HG02938 (cell line): ENCODE data around the gene PROX1.

Source experiments
- ATAC-seq: cut with Tn5 transposase; IDR thresholded peaks from one replicate; pipeline ENCODE4 v1.9.1; 2021; ENCODE audit warnings: mild to moderate bottlenecking, moderate library complexity; ENCODE audit not compliant: unreplicated experiment

Gene PROX1

DNA sequence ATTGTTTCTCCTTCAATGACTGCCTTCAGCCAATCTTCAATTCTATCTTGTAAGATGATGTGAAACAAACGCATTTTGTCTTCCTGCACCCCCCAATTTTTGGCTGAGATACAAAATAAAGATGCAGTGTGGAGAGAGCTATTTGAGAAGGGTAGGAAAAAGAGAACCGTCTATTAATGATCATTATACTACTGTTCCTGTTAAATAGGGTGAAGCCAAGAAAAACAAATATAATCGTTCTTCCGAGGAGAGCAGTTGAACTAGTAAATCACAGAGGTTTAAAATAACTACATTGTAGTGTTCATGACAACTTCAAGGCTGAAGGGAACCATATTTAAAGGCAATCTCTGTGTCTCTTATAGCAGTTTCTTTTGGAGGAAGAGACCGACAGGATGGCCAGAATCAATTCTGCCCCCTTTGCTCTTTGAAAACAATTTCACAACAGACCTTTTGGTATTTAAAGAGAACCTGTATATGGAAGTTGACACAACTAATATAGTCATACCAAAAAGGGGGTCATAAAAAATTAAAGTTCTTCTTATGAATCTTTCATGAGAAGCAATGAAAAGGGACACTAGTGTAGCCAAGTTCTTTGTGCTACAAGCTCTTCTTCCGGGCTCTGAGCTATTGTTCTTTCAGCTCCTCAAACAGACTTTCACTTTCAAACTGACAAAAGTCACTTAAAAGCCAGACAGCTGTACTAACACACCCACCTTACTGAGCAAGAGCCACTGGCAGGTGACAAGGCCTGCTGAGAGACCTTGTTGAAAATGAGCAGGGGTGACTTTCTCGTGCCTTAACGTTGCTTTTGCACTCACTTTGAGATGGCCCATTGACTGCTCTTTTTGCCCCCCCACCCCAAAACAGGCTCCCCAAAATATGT is 30.9 kb downstream of the PROX1 start:
- peak; percentile 79 for ATAC-seq

DNA sequence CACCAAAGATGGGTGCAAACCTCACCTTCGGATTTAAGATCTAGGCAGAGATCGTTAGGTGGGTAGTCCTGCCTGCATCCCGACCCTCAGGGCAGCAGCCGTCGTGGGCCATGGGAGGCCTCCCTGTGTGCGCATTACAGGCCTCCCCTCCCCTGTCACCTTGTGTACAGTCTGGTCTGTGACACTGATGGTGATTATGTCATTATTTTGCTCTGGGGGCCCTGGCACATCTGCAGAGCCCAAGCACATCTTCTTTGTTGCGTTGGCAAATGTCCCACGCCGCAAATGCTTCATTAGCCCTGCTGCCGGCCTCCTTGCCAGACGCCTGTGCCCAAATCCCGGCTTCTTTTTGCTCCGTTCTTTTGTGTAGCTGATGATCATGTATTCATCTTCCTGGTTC is 31.7 kb downstream of the PROX1 start:
- no peak for ATAC-seq

DNA sequence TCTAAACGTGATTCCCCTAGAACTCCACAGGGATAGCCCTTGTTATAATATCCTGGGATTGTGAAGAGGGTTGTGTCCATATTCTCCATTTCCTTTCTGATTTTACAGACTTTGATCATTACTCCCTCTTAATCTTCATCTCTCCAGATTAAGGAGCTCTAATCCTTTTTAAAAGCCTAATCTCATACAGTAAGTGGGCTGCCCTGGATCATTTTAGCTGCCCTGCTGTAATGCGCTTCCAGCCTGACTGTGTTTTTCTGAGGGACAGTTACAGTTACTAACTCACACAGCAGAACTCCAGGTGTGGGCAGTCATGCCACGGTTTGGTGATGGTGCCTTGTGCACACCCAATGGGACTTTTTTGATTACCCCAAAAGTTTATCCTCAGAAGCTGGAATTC is 33.5 kb downstream of the PROX1 start:
- ATAC-seq: no peak

DNA sequence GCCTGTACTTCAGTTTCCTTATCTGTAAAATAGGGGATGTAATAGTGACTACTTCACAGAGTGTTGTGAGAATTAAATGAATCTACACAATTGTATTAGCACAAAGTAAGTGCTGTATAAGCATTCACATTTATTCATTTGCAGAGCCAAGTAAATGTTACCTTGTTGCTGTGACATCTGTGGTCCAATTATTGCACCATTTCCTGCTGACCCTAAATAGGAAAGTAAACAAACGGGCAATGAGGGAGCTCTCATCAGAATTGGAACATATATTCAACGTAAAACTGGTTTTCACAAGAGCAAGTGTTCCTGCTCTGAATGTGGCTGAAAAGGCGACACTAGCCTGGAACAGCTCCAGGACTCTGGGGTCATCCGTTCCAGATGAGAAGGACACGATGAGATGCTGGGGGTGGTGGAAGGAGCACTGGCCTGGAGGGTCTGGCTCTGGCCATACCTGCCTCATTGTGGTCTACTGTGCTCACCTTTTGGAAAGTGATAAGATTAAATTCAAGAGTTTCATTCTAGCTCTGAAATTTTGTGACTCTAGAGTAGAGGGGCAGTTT is 34.5 kb downstream of the PROX1 start:
- no peak for ATAC-seq

DNA sequence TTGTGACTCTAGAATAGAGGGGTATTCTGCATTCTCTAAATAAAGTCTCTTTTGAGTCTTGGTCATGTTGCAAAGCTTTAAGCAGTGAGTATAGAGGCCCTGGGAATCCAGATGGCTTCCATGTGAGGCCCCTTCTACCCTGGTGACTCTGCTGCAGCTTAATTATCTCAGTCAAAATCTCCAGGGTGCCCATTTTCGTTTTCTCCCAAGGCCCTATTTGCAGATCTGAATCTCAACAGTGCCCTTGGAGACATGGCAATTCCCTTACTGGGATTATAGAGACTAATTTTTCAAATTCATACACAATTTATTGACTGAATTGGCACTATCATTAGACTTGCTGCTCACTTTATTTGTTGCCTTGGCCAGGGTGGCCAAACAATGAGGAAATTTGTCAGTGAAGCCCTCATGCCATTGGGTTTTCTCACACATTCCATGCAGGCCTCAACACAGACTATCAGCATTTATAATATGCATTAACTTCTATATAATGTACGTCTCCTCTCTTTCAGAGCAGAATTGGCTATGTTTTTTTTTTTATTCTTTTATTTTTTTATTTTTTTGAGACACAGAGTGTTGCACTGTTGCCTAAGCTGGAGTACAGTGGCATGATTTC is 35.1 kb downstream of the PROX1 start:
- no peak for ATAC-seq

DNA sequence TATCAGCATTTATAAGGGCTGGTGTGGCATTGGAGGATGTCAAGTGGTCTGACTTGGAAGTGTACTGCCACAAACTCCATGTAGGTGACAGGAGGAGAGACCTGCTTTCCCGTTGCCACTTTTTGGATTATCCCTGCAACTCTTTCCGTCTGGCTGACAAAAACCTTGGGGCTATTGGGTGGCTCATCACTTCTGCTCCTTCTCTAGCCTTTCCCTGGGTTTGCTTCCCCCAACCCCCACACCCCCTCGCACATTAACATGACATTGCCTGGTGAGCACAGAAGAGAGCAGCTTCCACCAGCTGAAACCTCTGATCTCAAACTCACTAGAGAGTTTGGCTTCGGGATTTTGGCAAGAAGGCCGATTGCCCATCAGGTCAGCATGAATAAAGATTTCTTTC is 39.2 kb downstream of the PROX1 start:
- ATAC-seq: no peak

DNA sequence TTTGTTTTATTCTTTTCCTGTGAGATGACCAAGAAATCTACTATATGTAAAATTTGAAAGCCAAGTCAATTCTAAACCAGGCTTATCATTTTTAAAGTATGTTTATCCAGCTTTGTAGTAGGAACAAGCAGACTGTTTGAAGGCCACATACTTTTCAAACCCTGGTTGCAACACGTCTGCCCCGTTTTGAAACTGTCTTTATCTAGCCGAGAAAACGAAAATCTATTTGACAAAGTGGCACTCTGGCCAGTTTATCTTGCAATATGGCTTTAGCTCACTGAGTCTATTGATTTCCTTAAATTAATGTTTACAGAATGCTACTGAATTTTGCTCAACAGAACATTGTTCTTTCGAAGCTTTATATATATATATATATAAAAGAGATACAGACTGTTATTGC is 39.7 kb downstream of the PROX1 start:
- no peak for ATAC-seq

DNA sequence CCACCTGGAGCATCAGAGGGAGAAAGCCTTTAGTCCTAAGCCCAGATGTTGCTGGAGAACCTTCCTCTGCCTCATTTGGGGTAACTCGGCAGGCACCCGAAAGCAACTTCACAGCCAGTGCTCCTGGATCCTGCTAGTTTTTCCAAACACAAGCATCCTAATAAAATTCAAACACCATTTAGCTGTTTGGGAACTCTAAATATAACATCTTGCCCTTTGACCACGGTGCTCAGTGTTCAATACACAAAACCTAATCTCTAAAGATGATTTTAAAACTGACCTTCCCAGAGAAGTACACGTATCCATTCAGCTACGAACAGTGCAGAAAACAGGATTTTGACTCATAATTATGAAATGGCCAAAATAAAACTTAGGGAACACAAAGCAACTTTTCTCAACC is 40.3 kb downstream of the PROX1 start:
- ATAC-seq: no peak

DNA sequence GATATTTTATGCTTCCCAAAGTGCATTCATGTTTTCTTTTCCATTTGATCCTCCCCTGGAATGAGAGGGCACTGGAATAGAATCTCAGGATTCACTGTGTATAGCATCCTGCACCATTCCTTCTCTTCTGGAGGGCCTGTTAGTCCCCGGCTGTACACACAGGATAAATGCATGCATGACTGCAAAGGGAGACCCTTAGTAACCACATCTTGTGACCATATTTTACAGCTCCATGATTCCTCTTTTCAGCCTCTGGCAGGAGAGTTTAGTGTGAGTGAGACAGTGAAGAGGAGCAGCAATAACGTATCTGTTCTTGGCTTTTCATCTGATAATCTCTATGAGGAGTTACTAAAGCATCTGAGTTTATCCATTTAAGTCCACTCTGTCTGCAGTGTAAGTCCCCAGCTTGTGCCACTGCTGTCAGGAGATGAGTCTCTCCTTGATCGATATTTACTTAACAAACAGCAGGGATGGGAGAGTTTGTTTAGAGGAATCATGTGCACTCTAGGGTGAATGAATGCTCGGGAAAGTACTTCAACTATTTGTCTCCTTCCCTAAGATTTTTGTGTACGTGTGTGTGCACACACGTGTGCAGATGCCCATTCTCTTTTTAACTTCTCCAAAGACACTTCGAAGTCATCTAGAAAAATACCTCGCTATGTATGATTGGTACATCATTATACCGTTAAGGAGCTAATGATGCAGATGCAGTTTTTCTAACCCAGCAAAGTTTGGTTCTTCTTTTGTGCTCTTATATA is 41.1 kb downstream of the PROX1 start:
- no peak for ATAC-seq

DNA sequence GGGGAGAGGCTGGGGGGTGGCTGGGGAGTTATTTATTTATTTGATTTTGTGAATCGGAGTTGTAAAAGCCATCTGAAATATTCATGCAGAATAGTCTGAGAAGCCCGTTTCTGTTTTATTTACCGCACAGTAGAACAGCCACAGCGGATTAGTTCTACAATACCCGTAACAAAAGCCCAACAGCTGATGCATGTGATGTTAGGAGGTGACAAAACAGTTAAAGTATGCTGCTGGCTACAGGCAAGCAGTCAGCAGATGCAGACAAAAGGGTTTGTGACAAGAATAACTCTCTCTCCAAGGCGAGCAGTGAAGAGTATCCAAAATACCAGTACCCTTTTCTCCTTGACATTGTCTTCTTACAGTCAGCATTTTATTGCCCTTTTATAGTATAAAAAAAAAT is 42.0 kb downstream of the PROX1 start:
- ATAC-seq: no peak

DNA sequence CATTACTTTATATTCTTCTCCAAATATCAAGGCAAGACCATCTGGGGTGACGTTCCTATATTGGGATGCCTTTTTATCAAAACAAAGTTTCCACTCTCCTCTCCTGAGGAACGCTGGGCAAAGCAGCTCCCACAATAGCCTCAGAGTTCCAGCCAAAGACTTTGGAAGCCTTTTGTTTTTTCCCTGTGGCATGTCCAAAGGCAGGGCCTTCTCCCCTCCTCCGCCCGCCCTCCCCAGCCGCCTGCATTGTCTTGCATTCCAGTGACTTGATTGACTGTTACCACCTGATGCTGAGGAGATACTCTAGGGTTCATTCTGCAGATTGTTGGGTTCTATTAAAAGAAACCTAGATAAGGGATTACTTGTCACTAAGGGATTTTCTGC is 43.5 kb downstream of the PROX1 start:
- no peak for ATAC-seq

DNA sequence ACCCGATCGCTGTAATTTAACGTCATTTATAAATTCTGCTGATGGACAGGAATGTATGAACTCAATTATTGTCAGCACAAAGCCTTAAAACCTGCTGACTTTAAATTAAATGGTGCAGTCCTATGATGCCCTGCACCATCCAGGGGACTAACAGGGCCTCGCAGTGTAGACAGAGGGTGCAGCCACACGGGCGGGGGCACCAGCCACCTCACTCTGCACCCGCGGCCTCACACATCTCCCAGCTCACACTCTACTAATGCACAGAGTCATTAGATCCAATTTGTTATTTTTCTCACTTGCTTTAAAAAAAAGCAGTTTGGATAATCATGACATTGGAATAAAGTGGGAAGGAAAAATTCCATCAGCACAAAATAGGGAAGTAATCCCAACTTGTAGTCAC is 49.7 kb downstream of the PROX1 start:
- no peak for ATAC-seq

DNA sequence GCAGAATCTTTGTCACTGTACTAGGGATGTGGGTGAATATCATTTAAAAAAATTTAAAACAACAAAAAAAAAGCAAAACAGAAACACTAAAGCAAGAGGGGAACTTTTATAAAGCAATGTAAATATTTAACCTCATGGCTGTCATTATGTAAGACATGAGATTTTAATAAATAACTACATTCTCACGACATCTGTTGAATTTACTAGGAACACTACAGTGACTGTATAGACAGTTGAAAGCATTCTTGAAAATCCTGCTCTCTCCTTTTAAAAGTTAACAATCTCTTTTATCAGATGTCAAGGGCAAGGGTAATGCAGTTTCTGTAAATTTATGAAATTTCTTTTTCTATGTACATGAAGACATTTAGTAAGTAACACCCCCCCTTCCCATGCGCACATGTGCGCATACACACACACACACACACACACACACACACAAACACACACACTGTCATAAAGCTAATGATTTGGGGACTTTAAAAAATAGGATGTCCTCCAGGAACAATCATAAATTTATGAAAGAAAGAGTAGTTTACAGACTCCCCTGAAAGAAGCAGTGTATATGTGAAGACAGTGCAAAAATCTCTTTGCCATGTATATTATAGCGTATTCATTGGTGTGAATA is 51.7 kb downstream of the PROX1 start:
- ATAC-seq: no peak

DNA sequence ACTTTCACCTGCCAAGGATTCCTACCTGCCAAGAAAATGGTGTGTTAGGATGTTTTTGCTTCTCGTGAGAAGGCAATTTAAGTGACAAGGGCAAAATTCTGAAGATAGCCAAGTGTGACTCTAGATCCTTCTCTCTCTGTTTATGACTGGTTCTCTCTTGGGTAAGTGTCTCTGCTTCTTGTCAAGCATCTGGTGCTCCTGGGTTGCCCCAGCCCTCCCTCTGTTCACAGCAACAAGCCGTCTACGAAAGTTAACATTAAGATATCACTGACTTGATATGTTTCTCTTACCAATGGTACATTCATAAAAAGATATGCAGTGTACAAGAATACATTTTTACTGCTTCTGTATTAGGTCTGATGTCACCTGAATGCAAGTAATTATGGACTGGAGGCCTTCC is 55.4 kb downstream of the PROX1 start:
- no peak for ATAC-seq

DNA sequence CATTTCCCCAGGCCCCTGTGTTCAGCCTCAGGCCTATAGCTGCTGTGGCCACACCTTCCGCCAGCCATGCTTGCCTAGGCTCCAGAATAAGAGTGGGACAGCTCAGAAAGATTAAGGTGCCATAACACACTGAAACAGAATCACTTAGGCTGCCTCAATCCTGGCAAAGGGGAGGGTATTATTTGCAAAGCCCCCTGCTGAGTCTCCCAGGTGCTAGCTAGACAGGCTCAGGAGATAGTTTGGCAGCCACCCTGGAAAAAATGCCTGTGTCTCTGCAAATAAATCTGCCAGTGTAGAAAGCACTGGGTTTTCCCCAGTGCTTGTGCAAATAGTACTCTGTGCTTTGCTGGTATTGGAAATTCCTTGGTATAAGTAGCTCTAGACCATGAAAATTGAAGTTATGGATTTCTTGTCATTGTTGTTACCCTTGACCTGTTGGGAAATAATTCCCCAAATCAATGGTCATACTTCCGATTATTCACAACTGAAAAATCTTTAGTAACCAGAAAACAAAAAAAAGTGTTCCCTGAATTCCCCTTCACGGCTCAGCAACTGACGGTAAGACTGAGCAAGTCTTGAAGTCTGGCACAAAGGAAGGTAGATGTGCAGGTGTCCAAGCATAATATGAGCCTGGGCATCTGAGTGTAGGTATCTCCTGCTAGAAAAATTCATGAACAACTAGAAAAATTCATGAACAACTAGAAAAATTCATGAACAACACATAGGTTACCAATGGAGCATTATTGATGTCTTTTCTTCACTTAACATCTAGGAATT is 56.9 kb downstream of the PROX1 start:
- no peak for ATAC-seq

DNA sequence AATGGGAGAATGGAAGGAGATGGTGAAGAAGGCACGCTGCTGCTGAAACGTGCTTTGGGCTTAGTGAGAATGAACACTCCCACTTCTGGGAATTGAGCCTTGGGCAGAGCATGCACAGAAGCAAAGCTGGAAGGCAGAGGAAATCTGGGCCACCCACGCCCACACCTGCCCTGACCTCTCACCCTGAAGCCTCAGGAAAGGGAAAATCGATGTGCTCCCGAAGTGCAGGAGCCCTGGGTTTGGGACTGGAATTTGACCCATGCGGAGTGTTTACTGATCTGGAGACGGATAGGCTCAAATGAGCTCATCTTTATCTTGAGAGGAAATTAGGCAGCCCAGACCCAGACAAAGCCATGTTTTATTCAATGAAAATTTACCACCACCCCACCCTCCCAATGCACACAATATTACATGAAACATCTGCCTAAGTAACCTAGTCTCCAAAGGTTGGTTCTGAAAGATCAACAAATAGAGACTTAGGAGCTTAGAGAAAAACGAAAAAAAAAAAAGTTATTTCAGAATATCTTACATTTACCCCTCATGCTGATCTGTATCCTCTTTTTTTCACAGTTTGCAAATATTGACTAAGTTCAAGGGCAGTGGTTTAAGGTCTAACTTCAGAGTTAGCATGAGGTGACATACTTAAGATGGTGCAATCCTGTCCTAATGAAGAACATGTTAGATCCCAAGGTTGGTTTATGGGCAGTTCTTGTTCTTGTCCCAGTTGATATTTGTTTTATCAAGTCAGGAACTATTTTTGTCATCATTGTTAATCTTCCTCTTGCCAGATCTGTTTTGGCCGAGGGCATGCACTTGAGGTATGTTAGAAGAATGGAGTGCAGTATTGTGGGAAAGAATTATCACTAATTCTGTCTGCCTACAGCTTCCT is 63.0 kb downstream of the PROX1 start:
- ATAC-seq: no peak

DNA sequence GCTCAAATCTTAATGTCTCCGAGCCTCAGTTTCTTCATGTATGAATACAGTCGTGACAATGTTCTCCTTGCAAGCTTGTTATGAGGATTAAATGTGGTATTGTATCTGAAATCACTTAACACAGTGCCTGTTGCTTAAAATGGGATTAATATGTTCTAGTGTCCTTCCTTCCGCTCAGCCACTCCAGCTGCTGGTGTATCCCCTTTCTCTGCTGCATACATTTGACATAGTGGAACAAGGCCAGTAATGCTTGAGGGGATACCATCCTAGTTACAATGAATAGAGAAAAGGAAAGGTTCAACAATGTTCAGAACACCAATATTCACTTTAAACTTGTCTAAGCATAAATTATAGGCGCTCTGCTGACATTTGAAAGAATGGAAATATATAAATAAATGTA is 64.0 kb downstream of the PROX1 start:
- ATAC-seq: no peak

DNA sequence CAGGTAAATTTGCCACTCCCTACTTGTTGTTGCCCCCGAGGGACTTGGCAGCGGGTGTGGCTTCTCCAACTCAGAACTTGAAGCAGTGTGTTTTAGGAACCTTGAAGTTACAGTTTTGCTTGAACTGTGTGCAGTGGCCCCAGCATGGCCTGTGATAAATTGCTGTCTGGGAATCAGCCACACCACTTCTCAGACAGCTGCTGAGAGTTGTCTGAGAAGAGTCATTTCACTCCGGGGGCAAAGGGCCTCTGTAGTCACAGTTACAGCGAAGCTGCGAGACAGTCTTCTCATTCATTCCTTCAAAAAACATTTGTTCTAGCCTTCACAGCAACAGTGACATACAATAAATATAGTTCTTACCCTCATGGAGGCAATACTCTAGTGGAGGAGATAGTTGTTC is 70.3 kb downstream of the PROX1 start:
- no peak for ATAC-seq

DNA sequence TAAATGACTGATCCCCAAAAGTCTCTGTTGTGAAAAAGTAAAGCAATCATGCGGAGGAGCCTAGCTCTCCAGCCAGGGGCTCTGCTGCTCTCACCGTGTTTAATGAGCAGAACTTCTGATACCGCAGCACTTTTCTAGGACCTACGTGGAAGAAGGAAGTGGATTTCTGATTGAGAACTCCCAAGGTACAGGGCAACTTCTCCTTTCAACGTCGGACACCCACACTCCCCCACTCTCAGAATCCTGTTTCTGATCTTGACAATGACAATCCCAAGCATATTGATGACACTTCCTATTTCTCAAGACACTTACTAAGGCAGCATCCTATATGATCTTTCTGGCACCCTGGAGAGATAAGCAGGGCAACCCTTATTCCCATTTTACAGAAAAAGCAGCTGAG is 78.4 kb downstream of the PROX1 start:
- no peak for ATAC-seq
